ENCODE results near the gene AKAP6.
A peak's percentile ranks its signal among the peaks of the same experiment; 100 is the strongest.

AKAP6 gene

GRCh38 chr14:32805979-32806378 is 476.9 kb downstream of the AKAP6 start:
- H3K27me3 ChIP-seq (ENCODE audit: control insufficient read depth, insufficient read depth, low read length) = no peaks in the 10 kb centered on the region
- no peak overlapping the region for H3K4me3 ChIP-seq (ENCODE audit: low read length)
- peaks cover 6% of the 10 kb centered on the region for H3K9me3 ChIP-seq (replicated peaks; ENCODE audit: low read length)
- no peak overlapping the region for H3K4me2 ChIP-seq (ENCODE audit: low read length)
- H3K36me3 ChIP-seq (ENCODE audit: insufficient read depth, low read length) = no peaks in the 10 kb centered on the region
- H3K9ac ChIP-seq (ENCODE audit: low read depth, low read length) = no peak overlapping the region
- H3K4me1 ChIP-seq (ENCODE audit: control insufficient read depth, insufficient read depth, low read length) = peaks cover 10% of the 10 kb centered on the region

DNA sequence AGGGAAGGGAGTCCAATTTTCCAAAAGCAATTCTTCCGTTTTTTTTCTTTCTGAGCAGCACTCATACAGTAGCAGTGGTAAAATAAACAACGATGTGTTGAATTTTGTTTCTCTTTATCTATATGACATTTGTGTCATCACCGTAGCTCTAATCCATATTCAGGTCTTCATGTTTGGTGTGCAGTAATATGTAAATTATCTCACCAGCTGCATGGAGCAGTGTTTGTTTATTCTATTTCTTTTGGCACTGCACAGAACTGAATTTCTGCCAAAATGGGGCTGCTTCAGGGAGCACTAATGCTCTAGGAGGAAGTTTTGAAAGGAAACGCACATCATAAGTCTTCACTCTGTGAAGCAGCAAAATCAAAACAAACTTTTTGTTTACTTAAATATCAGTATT is 479.5 kb downstream of the AKAP6 start:
- Histone ChIP-seq H3K4me3 (ENCODE audit: low read length) (no peak overlapping the region), H3K36me3 (ENCODE audit: insufficient read depth, low read length) (no peaks in the 10 kb centered on the region), H3K9me3 (replicated peaks; ENCODE audit: low read length) (peaks cover 6% of the 10 kb centered on the region), H3K9ac (ENCODE audit: low read depth, low read length) (no peak overlapping the region), H3K4me2 (ENCODE audit: low read length) (peak overlapping the region; percentile 58), H3K27me3 (ENCODE audit: control insufficient read depth, insufficient read depth, low read length) (no peaks in the 10 kb centered on the region), H3K4me1 (ENCODE audit: control insufficient read depth, insufficient read depth, low read length) (peaks cover 10% of the 10 kb centered on the region)

DNA sequence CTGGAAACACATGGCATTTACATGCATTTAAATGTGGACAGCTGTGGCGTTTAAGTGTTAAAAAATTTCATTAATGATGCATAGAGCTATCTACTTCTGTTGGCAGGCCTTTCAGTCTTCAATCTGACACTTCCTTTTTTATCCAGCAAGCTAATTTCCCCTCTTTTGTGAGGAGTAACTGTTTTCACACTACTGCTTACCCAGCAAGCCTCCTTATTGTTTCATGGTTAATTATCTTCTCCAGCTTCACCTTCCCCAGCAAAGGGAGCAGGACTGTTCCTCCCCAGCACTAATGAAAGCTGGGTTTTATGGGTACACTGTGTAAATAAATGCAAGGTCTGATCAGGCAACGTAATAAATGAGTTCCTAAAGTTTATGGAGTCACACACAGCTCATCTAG is 480.2 kb downstream of the AKAP6 start:
- Histone ChIP-seq H3K36me3 (ENCODE audit: insufficient read depth, low read length) (no peaks in the 10 kb centered on the region), H3K4me1 (ENCODE audit: control insufficient read depth, insufficient read depth, low read length) (peaks cover 10% of the 10 kb centered on the region), H3K4me2 (ENCODE audit: low read length) (no peak overlapping the region), H3K9me3 (replicated peaks; ENCODE audit: low read length) (peaks cover under 1% of the 10 kb centered on the region), H3K4me3 (ENCODE audit: low read length) (no peak overlapping the region), H3K9ac (ENCODE audit: low read depth, low read length) (no peak overlapping the region), H3K27me3 (ENCODE audit: control insufficient read depth, insufficient read depth, low read length) (no peaks in the 10 kb centered on the region)

GRCh38 chr14:32813401-32813800 is 484.3 kb downstream of the AKAP6 start:
- Histone ChIP-seq H3K9ac (ENCODE audit: low read depth, low read length) (no peak overlapping the region), H3K36me3 (ENCODE audit: insufficient read depth, low read length) (no peaks in the 10 kb centered on the region), H3K4me2 (ENCODE audit: low read length) (no peak overlapping the region), H3K4me1 (ENCODE audit: control insufficient read depth, insufficient read depth, low read length) (peaks cover 7% of the 10 kb centered on the region), H3K27me3 (ENCODE audit: control insufficient read depth, insufficient read depth, low read length) (no peaks in the 10 kb centered on the region), H3K9me3 (replicated peaks; ENCODE audit: low read length) (no peaks in the 10 kb centered on the region), H3K4me3 (ENCODE audit: low read length) (no peak overlapping the region)

- Histone ChIP-seq H3K4me1 (ENCODE audit: control insufficient read depth, insufficient read depth, low read length) (no peaks in the 10 kb centered on the region), H3K9ac (ENCODE audit: low read depth, low read length) (no peak overlapping the region), H3K9me3 (replicated peaks; ENCODE audit: low read length) (no peaks in the 10 kb centered on the region), H3K36me3 (ENCODE audit: insufficient read depth, low read length) (no peaks in the 10 kb centered on the region), H3K4me2 (ENCODE audit: low read length) (no peak overlapping the region), H3K4me3 (ENCODE audit: low read length) (no peak overlapping the region), H3K27me3 (ENCODE audit: control insufficient read depth, insufficient read depth, low read length) (no peaks in the 10 kb centered on the region)
Observed at GRCh38 chr14:32814721-32815120, 485.6 kb downstream of the AKAP6 start.

DNA sequence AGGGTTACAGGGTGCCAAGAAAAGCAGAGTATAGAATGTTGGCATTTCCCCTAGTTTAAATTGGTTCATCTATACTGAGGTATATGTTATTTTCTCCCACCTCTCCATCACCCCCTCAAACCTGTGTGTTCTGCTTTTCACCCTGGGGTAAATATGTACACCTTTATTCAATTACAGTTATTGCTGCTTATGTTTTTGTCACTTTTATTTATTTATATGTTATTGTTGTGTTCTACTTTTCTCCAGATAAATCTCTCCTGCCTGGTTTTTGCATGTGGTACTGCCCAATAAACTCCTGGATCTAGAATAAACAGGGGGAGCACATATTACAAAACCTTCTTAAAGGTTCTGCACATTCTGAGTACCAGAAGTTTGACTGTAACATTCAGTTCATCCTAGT is 487.5 kb downstream of the AKAP6 start:
- Histone ChIP-seq H3K9ac (ENCODE audit: low read depth, low read length) (no peak overlapping the region), H3K4me1 (ENCODE audit: control insufficient read depth, insufficient read depth, low read length) (peaks cover 2% of the 10 kb centered on the region), H3K36me3 (ENCODE audit: insufficient read depth, low read length) (no peaks in the 10 kb centered on the region), H3K4me2 (ENCODE audit: low read length) (no peak overlapping the region), H3K27me3 (ENCODE audit: control insufficient read depth, insufficient read depth, low read length) (no peaks in the 10 kb centered on the region), H3K4me3 (ENCODE audit: low read length) (no peak overlapping the region), H3K9me3 (replicated peaks; ENCODE audit: low read length) (no peaks in the 10 kb centered on the region)

- no peaks in the 10 kb centered on the region for H3K36me3 ChIP-seq (ENCODE audit: insufficient read depth, low read length)
- no peaks in the 10 kb centered on the region for H3K27me3 ChIP-seq (ENCODE audit: control insufficient read depth, insufficient read depth, low read length)
- peaks cover 6% of the 10 kb centered on the region for H3K4me1 ChIP-seq (ENCODE audit: control insufficient read depth, insufficient read depth, low read length)
- no peaks in the 10 kb centered on the region for H3K9me3 ChIP-seq (replicated peaks; ENCODE audit: low read length)
- no peak overlapping the region for H3K9ac ChIP-seq (ENCODE audit: low read depth, low read length)
- no peak overlapping the region for H3K4me2 ChIP-seq (ENCODE audit: low read length)
- no peak overlapping the region for H3K4me3 ChIP-seq (ENCODE audit: low read length)
Observed at GRCh38 chr14:32817780-32818179, 488.7 kb downstream of the AKAP6 start.

GRCh38 chr14:32818581-32818980 is 489.5 kb downstream of the AKAP6 start:
- Histone ChIP-seq H3K4me2 (ENCODE audit: low read length) (no peak overlapping the region), H3K9me3 (replicated peaks; ENCODE audit: low read length) (no peaks in the 10 kb centered on the region), H3K9ac (ENCODE audit: low read depth, low read length) (no peak overlapping the region), H3K4me3 (ENCODE audit: low read length) (no peak overlapping the region), H3K36me3 (ENCODE audit: insufficient read depth, low read length) (no peaks in the 10 kb centered on the region), H3K4me1 (ENCODE audit: control insufficient read depth, insufficient read depth, low read length) (peaks cover 6% of the 10 kb centered on the region), H3K27me3 (ENCODE audit: control insufficient read depth, insufficient read depth, low read length) (no peaks in the 10 kb centered on the region)

- Histone ChIP-seq H3K4me2 (ENCODE audit: low read length) (no peak overlapping the region), H3K9ac (ENCODE audit: low read depth, low read length) (no peak overlapping the region), H3K4me3 (ENCODE audit: low read length) (no peak overlapping the region), H3K27me3 (ENCODE audit: control insufficient read depth, insufficient read depth, low read length) (no peaks in the 10 kb centered on the region), H3K36me3 (ENCODE audit: insufficient read depth, low read length) (no peaks in the 10 kb centered on the region), H3K9me3 (replicated peaks; ENCODE audit: low read length) (no peaks in the 10 kb centered on the region), H3K4me1 (ENCODE audit: control insufficient read depth, insufficient read depth, low read length) (peaks cover 6% of the 10 kb centered on the region)
Observed at GRCh38 chr14:32820181-32820580, 491.1 kb downstream of the AKAP6 start.

DNA sequence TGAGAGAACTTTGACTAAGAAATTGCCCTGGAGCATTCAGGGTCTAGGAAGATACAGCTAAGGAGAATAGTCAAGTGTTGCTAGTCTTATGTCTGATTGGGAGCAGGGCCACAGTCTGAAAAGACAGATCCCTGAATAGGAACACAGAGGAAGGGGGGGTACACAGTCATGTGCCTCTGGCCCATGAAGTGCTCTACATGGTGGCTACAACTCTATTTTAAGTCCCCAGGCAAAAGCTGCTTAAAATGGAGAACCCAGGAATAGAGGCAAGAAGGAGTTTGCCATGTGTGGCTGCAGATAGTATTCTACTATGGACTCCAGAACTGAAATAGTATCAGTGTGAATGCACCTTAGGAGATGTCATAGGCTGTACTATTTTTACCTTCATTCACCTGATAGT is 491.6 kb downstream of the AKAP6 start:
- H3K4me1 ChIP-seq (ENCODE audit: control insufficient read depth, insufficient read depth, low read length) = peaks cover 6% of the 10 kb centered on the region

DNA sequence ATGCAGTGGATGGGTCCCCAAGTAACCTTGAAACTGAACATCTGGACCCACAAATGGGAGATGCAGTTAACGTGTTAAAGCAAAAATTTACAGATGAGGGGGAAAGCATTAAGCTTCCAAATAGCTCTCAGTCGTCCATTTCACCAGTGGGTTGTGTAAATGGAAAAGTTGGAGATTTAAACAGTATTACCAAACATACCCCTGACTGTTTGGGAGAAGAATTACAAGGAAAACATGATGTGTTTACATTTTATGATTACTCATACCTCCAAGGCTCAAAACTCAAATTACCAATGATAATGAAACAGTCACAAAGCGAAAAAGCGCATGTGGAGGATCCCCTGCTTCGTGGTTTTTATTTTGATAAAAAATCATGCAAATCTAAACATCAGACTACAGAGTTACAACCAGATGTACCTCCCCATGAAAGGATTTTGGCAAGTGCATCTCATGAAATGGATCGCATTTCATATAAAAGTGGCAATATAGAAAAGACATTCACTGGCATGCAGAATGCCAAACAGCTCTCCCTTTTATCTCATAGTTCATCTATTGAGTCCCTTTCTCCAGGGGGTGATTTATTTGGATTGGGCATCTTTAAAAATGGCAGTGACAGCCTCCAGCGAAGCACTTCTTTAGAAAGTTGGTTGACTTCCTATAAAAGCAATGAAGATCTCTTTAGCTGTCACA is 493.0 kb downstream of the AKAP6 start:
- Histone ChIP-seq H3K4me3 (ENCODE audit: low read length) (no peak overlapping the region), H3K27me3 (ENCODE audit: control insufficient read depth, insufficient read depth, low read length) (no peaks in the 10 kb centered on the region), H3K4me2 (ENCODE audit: low read length) (peak overlapping the region; percentile 24), H3K4me1 (ENCODE audit: control insufficient read depth, insufficient read depth, low read length) (peaks cover 11% of the 10 kb centered on the region), H3K9ac (ENCODE audit: low read depth, low read length) (no peak overlapping the region), H3K9me3 (replicated peaks; ENCODE audit: low read length) (no peaks in the 10 kb centered on the region), H3K36me3 (ENCODE audit: insufficient read depth, low read length) (no peaks in the 10 kb centered on the region)

More for the DNA sequence above, 491.6 kb downstream of the AKAP6 start:
- no peak overlapping the region for H3K4me3 ChIP-seq (ENCODE audit: low read length)
- H3K27me3 ChIP-seq (ENCODE audit: control insufficient read depth, insufficient read depth, low read length) = no peaks in the 10 kb centered on the region
- H3K9me3 ChIP-seq (replicated peaks; ENCODE audit: low read length) = no peaks in the 10 kb centered on the region
- no peaks in the 10 kb centered on the region for H3K36me3 ChIP-seq (ENCODE audit: insufficient read depth, low read length)
- H3K9ac ChIP-seq (ENCODE audit: low read depth, low read length) = no peak overlapping the region
- H3K4me2 ChIP-seq (ENCODE audit: low read length) = no peak overlapping the region

DNA sequence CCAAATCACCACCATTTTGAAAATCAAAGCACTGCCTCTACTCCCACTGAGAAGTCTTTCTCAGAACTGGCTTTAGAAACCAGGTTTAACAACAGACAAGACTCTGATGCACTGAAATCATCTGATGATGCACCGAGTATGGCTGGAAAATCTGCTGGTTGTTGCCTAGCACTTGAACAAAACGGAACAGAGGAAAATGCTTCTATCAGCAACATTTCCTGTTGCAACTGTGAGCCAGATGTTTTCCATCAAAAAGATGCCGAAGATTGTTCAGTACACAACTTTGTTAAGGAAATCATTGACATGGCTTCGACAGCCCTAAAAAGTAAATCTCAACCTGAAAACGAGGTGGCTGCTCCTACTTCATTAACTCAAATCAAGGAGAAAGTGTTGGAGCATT is 494.6 kb downstream of the AKAP6 start:
- no peak overlapping the region for H3K4me2 ChIP-seq (ENCODE audit: low read length)
- H3K9ac ChIP-seq (ENCODE audit: low read depth, low read length) = no peak overlapping the region
- H3K36me3 ChIP-seq (ENCODE audit: insufficient read depth, low read length) = no peaks in the 10 kb centered on the region
- H3K4me3 ChIP-seq (ENCODE audit: low read length) = no peak overlapping the region
- H3K27me3 ChIP-seq (ENCODE audit: control insufficient read depth, insufficient read depth, low read length) = no peaks in the 10 kb centered on the region
- H3K4me1 ChIP-seq (ENCODE audit: control insufficient read depth, insufficient read depth, low read length) = peaks cover 12% of the 10 kb centered on the region
- H3K9me3 ChIP-seq (replicated peaks; ENCODE audit: low read length) = no peaks in the 10 kb centered on the region
